ENCODE results near the gene MLEC. TPM values are rescaled to one million over a fixed set of nuclear protein-coding genes. Genes with fewer than 3 reads are reported as not detected.

The MLEC gene
- total and polyA plus RNA-seq, 2 experiments from 2014 or later, result 135 to 210 TPM

- TF ChIP-seq, protein P1, sequence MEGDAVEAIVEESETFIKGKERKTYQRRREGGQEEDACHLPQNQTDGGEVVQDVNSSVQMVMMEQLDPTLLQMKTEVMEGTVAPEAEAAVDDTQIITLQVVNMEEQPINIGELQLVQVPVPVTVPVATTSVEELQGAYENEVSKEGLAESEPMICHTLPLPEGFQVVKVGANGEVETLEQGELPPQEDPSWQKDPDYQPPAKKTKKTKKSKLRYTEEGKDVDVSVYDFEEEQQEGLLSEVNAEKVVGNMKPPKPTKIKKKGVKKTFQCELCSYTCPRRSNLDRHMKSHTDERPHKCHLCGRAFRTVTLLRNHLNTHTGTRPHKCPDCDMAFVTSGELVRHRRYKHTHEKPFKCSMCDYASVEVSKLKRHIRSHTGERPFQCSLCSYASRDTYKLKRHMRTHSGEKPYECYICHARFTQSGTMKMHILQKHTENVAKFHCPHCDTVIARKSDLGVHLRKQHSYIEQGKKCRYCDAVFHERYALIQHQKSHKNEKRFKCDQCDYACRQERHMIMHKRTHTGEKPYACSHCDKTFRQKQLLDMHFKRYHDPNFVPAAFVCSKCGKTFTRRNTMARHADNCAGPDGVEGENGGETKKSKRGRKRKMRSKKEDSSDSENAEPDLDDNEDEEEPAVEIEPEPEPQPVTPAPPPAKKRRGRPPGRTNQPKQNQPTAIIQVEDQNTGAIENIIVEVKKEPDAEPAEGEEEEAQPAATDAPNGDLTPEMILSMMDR (IDR thresholded peaks at IDR 0.05; ENCODE audit: poor library complexity), result no peak
- TF ChIP-seq EZH2 (IDR thresholded peaks at IDR 0.05; ENCODE audit: borderline replicate concordance), result no peak
- no peak for TF ChIP-seq EZH2phosphoT487 (IDR thresholded peaks at IDR 0.05; ENCODE audit: low read depth, severe bottlenecking, unreplicated experiment)
- H3K27ac ChIP-seq, result no peak overlapping the region
- peaks cover 18% of the 10 kb centered on the region for H4K20me1 ChIP-seq (ENCODE audit: insufficient read depth, poor library complexity, severe bottlenecking)
Observed at GRCh38 chr12:120698665-120699064, 11.7 kb downstream of the MLEC start.

DNA sequence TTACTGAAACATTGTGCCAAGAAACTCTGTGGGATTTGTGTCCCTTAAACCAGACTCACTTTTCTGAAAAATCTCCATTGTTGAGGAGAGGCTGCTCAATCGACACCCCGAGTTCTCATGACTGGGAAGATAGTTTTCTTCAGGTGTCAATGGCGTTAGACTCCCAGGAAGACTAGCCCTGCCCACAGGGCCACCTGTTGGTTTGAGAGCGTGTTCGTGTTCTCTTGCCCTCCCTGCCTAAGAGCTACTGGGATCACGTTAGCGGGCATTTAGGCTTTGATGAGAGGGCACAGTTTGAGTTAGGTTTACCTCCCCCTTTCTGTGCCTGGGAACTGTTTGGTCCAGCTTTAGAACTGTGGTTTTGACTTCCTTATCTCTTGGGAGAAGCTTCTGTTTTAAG, 12.6 kb downstream of the MLEC start:
- no peak for TF ChIP-seq EZH2phosphoT487 (IDR thresholded peaks at IDR 0.05; ENCODE audit: low read depth, severe bottlenecking, unreplicated experiment)

More at GRCh38 chr12:120698665-120699064, 11.7 kb downstream of the MLEC start:
- no peak for DNase-seq (ENCODE audit: low spot score)
- Histone ChIP-seq H3K27me3 (no peaks in the 10 kb centered on the region), H3K4me2 (no peak overlapping the region), H3K4me3 (no peak overlapping the region), H3K9me2 (replicated peaks; ENCODE audit: insufficient read depth) (no peaks in the 10 kb centered on the region), H2AFZ (no peak overlapping the region), H3K9me3 (ENCODE audit: low read depth) (no peaks in the 10 kb centered on the region), H3K79me2 (peaks cover 56% of the 10 kb centered on the region), H3K36me3 (replicated peaks; ENCODE audit: insufficient read depth, low read depth) (peaks cover 8% of the 10 kb centered on the region), H3K4me1 (ENCODE audit: insufficient read depth) (peaks cover 17% of the 10 kb centered on the region)
- 100% methylated on average over 3 of the region's 3 CpGs for WGBS (ENCODE audit: low lambda C conversion rate, missing lambda C conversion rate)

DNA sequence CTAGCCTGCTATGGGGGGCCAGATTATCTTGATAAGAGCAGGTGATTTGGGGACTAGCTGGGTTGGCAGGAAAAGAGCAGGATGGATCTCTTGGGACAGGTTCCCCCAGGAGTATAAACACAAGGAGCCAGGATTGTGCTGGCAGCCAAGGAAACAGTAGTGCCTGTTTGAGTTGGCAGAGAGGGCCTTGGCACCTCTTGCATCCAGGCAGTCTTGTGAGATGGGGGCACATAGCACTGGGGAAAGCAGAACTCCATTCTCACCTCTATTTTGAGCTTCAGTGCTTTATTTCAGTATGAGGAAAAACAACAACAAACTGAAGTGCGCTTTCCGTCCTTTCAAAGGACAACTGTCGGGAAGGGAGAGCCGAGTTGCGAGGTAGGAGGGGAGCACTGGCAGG, 13.9 kb downstream of the MLEC start:
- 98% methylated on average over 5 of the region's 5 CpGs for WGBS (ENCODE audit: low lambda C conversion rate, missing lambda C conversion rate)
- Histone ChIP-seq H3K36me3 (replicated peaks; ENCODE audit: insufficient read depth, low read depth) (no peaks in the 10 kb centered on the region), H4K20me1 (ENCODE audit: insufficient read depth, poor library complexity, severe bottlenecking) (peaks cover 3% of the 10 kb centered on the region)

More for the DNA sequence above, 12.6 kb downstream of the MLEC start:
- no peak for DNase-seq (ENCODE audit: low spot score)
- no peak overlapping the region for H3K27ac ChIP-seq
- peaks cover 47% of the 10 kb centered on the region for H3K79me2 ChIP-seq
- H3K9me2 ChIP-seq (replicated peaks; ENCODE audit: insufficient read depth), result no peaks in the 10 kb centered on the region
- 95% methylated on average over 7 of the region's 7 CpGs for WGBS (ENCODE audit: low lambda C conversion rate, missing lambda C conversion rate)
- no peak overlapping the region for H3K4me3 ChIP-seq
- H3K27me3 ChIP-seq, result no peaks in the 10 kb centered on the region
- H4K20me1 ChIP-seq (ENCODE audit: insufficient read depth, poor library complexity, severe bottlenecking), result peaks cover 11% of the 10 kb centered on the region
- no peaks in the 10 kb centered on the region for H3K9me3 ChIP-seq (ENCODE audit: low read depth)
- no peak overlapping the region for H2AFZ ChIP-seq
- peaks cover 8% of the 10 kb centered on the region for H3K36me3 ChIP-seq (replicated peaks; ENCODE audit: insufficient read depth, low read depth)
- H3K4me1 ChIP-seq (ENCODE audit: insufficient read depth), result peaks cover 11% of the 10 kb centered on the region
- H3K4me2 ChIP-seq, result no peak overlapping the region

GRCh38 chr12:120702637-120703036, 15.7 kb downstream of the MLEC start:
- no peak overlapping the region for H3K27ac ChIP-seq
- no peaks in the 10 kb centered on the region for H3K4me1 ChIP-seq (ENCODE audit: insufficient read depth)
- 76% methylated on average over 1 of the region's 1 CpG for WGBS (ENCODE audit: low lambda C conversion rate, missing lambda C conversion rate)
- no peak for DNase-seq (ENCODE audit: low spot score)
- H3K27me3 ChIP-seq, result no peaks in the 10 kb centered on the region
- no peak overlapping the region for H3K4me2 ChIP-seq
- no peaks in the 10 kb centered on the region for H3K36me3 ChIP-seq (replicated peaks; ENCODE audit: insufficient read depth, low read depth)
- H3K9me2 ChIP-seq (replicated peaks; ENCODE audit: insufficient read depth), result no peaks in the 10 kb centered on the region
- TF ChIP-seq EZH2 (IDR thresholded peaks at IDR 0.05; ENCODE audit: borderline replicate concordance), result no peak
- no peak for TF ChIP-seq EZH2phosphoT487 (IDR thresholded peaks at IDR 0.05; ENCODE audit: low read depth, severe bottlenecking, unreplicated experiment)
- TF ChIP-seq, protein P1 (IDR thresholded peaks at IDR 0.05; ENCODE audit: poor library complexity), result no peak
- no peak overlapping the region for H2AFZ ChIP-seq
- H4K20me1 ChIP-seq (ENCODE audit: insufficient read depth, poor library complexity, severe bottlenecking), result peaks cover 3% of the 10 kb centered on the region
- peaks cover 21% of the 10 kb centered on the region for H3K79me2 ChIP-seq
- H3K4me3 ChIP-seq, result no peak overlapping the region
- no peaks in the 10 kb centered on the region for H3K9me3 ChIP-seq (ENCODE audit: low read depth)

More for the DNA sequence above, 13.9 kb downstream of the MLEC start:
- no peak overlapping the region for H3K4me3 ChIP-seq
- H3K4me1 ChIP-seq (ENCODE audit: insufficient read depth), result peaks cover 11% of the 10 kb centered on the region
- H2AFZ ChIP-seq, result no peak overlapping the region
- no peaks in the 10 kb centered on the region for H3K27me3 ChIP-seq
- DNase-seq (ENCODE audit: low spot score), result no peak
- peaks cover 34% of the 10 kb centered on the region for H3K79me2 ChIP-seq
- H3K4me2 ChIP-seq, result no peak overlapping the region
- TF ChIP-seq EZH2 (IDR thresholded peaks at IDR 0.05; ENCODE audit: borderline replicate concordance) (no peak), EZH2phosphoT487 (IDR thresholded peaks at IDR 0.05; ENCODE audit: low read depth, severe bottlenecking, unreplicated experiment) (no peak)
- TF ChIP-seq, protein P1 (IDR thresholded peaks at IDR 0.05; ENCODE audit: poor library complexity), result no peak
- H3K27ac ChIP-seq, result no peak overlapping the region
- no peaks in the 10 kb centered on the region for H3K9me3 ChIP-seq (ENCODE audit: low read depth)
- no peaks in the 10 kb centered on the region for H3K9me2 ChIP-seq (replicated peaks; ENCODE audit: insufficient read depth)
